HCEC 1CT (cell line): ENCODE results near the gene STK31.
"Not testable (repeated sequence)": the region's sequence is repeated elsewhere in the genome, so short reads cannot be mapped to it uniquely, and the experiment has no call there.

Experiments used
- DNase-seq: peaks from one replicate; pipeline ENCODE4 v3.0.0-alpha.2; 2017

The STK31 gene

GRCh38 chr7:23713285-23714149 is 3.5 kb downstream of the STK31 start:
- peak; percentile 87 for DNase-seq

- no peak for DNase-seq
These were observed 4.1 kb downstream of the STK31 start for GRCh38 chr7:23714150-23714464.

- DNase-seq, result no peak
These were observed 4.6 kb downstream of the STK31 start for GRCh38 chr7:23714579-23714978.

- no peak for DNase-seq
These were observed 5.1 kb downstream of the STK31 start for GRCh38 chr7:23715099-23715498.

- no peak for DNase-seq
These were observed 7.8 kb downstream of the STK31 start for GRCh38 chr7:23717788-23718187.

- DNase-seq, result no peak
These were observed 11.4 kb downstream of the STK31 start for GRCh38 chr7:23721456-23721855.

GRCh38 chr7:23722587-23723216 is 12.7 kb downstream of the STK31 start:
- DNase-seq, result not testable (repeated sequence)

GRCh38 chr7:23724113-23724512 is 14.1 kb downstream of the STK31 start:
- DNase-seq, result not testable (repeated sequence)

- no peak for DNase-seq
These were observed 32.0 kb downstream of the STK31 start for GRCh38 chr7:23742051-23742450.

- DNase-seq, result no peak
These were observed 33.2 kb downstream of the STK31 start for GRCh38 chr7:23743226-23743625.

- no peak for DNase-seq
These were observed 36.6 kb downstream of the STK31 start for GRCh38 chr7:23746629-23747028.

- DNase-seq, result no peak
These were observed 41.8 kb downstream of the STK31 start for GRCh38 chr7:23751852-23752251.

- not testable (repeated sequence) for DNase-seq
These were observed 48.8 kb downstream of the STK31 start for GRCh38 chr7:23758839-23759238.

GRCh38 chr7:23759671-23760391 is 49.8 kb downstream of the STK31 start:
- DNase-seq, result no peak

GRCh38 chr7:23765943-23766342 is 55.9 kb downstream of the STK31 start:
- no peak for DNase-seq

- DNase-seq, result no peak
These were observed 57.5 kb downstream of the STK31 start for GRCh38 chr7:23767514-23767913.

- DNase-seq, result no peak
These were observed 58.0 kb downstream of the STK31 start for GRCh38 chr7:23768022-23768421.

- DNase-seq, result not testable (repeated sequence)
These were observed 69.3 kb downstream of the STK31 start for GRCh38 chr7:23779185-23779800.

- DNase-seq, result no peak
These were observed 73.1 kb downstream of the STK31 start for GRCh38 chr7:23783115-23783514.

- DNase-seq, result no peak
These were observed 77.3 kb downstream of the STK31 start for GRCh38 chr7:23787272-23787671.

- no peak for DNase-seq
These were observed 78.8 kb downstream of the STK31 start for GRCh38 chr7:23788843-23789242.

GRCh38 chr7:23791721-23792120 is 81.7 kb downstream of the STK31 start:
- DNase-seq, result no peak

- no peak for DNase-seq
These were observed 92.8 kb downstream of the STK31 start for GRCh38 chr7:23802720-23803397.
